GM18951 (cell line): ENCODE measurements around the gene ARHGEF17.

Experiments used
- POLR2A ChIP-seq: IDR thresholded peaks from 4 replicates; pipeline ENCODE4 v1.6.1; 2011; ENCODE audit warnings: mild to moderate bottlenecking; ENCODE audit not compliant: insufficient read length, insufficient read depth; ENCODE audit errors: extremely low read depth
- in situ Hi-C: fragments of 300-500 bp; cut with MboI; formaldehyde crosslinking; loops from one replicate; pipeline ENCODE4 v1.12.0; 2022; ENCODE audit warnings: low sequenced_read_pairs, mixed read lengths, inconsistent platforms; ENCODE audit not compliant: unreplicated experiment

Gene ARHGEF17

GRCh38 chr11:73342633-73343032 lies 34.6 kb downstream of the ARHGEF17 start:
- in situ Hi-C loops: no loop called here
- TF ChIP-seq POLR2A: no peak

DNA sequence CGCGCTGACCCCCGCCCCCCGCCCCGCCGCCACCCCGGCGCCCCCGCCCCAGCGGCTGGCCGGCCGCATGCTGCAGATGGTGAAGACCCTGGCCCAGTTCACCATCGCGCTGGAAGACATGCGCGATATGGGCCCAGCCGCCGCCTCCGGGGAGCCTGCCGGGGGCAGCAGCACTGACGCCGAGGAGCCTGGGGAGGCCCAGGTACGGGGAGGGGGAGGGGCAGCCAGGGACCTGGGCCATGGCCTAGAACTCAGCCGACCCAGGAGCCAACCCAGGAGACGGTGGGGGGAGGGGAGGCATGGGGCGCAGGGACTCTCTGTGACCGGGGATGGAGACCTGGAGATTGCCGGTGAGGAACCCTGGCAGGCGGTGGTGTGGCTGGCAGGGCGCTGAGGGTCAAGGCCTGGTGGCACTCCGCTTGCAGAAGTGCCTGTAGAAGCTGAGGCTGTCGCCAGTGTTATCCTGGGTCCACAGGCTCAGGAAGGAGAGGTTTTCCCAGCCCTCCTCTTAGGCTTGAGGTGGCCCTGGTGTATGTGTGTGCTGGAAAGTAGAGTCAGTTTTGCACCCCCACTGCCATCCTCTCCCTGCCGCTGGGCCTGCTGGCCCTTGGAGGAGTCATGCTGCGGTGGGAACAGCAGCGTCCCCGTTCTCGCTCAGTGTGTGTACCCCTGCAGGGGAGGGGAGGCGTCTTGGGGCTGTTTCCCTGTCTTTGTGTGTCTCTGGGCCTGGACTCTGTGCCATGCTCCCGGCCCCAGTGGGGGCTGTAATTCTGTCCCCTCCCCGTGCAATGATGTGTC lies 35.2 kb downstream of the ARHGEF17 start:
- no peak for TF ChIP-seq POLR2A
- in situ Hi-C loops: no loop called here

- TF ChIP-seq POLR2A: no peak
- in situ Hi-C loops: no loop called here
Measured at GRCh38 chr11:73344191-73344607, 36.1 kb downstream of the ARHGEF17 start.

DNA sequence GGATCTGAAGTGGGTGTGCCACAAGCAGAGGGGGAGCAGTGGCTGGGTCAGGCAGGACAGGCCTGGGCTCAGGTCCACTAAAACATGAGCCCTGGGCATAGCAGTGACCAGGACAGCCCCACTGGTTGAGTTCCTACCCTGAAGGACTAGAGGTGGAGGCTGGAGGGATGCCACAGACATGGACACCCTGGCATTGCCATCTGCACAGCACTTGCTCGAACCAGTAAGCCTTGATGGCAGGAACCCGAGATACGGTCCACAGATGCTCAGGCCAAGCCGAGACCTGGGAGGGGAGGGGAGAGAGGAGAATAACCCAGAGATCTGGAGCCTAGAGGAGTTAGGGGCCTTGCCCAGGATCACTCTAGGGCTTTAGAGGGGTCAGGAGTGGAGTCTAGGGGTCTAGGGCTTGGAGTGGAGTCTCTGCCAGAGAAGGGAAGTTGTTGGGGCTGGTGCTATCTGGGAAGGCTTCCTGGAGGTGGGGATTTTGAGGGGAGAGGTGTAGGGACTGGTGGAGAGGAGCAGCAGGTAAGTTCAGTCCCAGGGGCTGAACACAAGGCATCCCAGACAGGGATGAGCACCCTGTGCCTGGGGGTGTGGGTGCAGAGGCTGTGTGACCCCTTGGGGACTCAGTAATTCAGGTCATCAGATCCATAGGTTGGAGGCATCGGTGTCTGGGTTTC lies 37.5 kb downstream of the ARHGEF17 start:
- TF ChIP-seq POLR2A: no peak
- in situ Hi-C loops: no loop called here

DNA sequence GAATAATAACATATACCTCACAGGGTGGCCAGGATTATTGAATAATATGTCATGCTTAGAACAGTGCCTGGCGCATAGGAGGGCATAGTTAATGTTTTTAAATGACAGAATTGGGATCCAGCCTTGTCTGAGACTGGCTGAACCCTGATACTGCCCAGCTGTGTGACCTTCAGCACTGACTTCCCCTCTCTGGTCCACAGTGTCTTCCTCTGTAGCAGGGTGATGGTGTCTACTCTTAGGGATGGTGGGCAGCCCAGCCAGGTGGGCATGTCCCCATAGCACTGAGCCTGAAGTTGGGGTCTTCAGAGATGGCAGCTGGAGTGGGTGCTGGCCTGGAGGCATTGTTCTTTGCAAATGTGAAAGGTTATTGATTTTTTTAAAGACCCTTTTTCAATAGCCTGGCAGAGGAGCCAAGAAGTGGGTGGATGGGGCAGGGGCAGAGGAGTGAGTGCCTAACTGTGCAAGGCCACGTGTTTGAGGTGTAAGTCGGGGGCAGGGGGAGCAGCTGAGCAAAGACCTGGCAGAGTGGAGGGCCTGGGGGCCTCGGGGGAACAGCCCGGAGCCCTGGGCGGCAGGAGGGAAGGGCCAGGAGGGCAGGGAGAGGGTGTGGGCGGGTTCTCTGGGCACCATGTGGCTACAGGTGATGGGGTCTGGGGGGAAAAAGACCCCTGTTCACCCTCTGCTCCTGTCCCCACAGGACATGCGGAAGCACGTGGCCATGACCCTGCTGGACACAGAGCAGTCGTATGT lies 38.3 kb downstream of the ARHGEF17 start:
- no peak for TF ChIP-seq POLR2A
- in situ Hi-C loops: no loop called here

GRCh38 chr11:73347067-73347466 lies 39.0 kb downstream of the ARHGEF17 start:
- TF ChIP-seq POLR2A: no peak
- in situ Hi-C loops: no loop called here

GRCh38 chr11:73348838-73349237 lies 40.8 kb downstream of the ARHGEF17 start:
- in situ Hi-C loops: no loop called here

DNA sequence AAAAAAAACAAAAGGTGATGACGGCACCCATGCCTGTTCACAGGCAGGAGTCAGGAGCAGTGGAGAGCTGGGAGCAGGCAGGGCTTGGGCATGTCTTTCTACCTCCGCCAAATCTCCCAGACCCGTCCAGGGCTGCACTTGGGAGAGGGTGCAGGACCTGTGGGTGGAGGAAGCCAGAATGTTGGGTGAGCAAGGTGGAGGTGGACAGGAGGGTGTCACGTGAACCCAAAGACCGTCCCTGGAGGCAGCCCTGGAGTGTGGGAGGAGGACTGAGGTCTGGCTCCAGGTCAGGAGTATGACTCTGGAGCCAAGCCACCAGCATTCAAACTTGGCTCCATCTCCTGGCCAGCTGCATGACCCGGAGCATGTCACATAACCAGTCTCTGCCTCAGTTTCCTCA lies 41.6 kb downstream of the ARHGEF17 start:
- TF ChIP-seq POLR2A: no peak
- in situ Hi-C loops: loop anchor here (5.0 kb wide), 1 partner anchor 313 kb away; no protein-coding TSS in a partner anchor

More at GRCh38 chr11:73348838-73349237, 40.8 kb downstream of the ARHGEF17 start:
- no peak for TF ChIP-seq POLR2A

GRCh38 chr11:73350908-73351636 lies 43.0 kb downstream of the ARHGEF17 start:
- no peak for TF ChIP-seq POLR2A
- in situ Hi-C loops: loop anchor here (5.0 kb wide), 1 partner anchor 311 kb away; no protein-coding TSS in a partner anchor

- in situ Hi-C loops: loop anchor here (5.0 kb wide), 1 partner anchor 309 kb away; no protein-coding TSS in a partner anchor
- no peak for TF ChIP-seq POLR2A
Measured at GRCh38 chr11:73353422-73353821, 45.3 kb downstream of the ARHGEF17 start.

DNA sequence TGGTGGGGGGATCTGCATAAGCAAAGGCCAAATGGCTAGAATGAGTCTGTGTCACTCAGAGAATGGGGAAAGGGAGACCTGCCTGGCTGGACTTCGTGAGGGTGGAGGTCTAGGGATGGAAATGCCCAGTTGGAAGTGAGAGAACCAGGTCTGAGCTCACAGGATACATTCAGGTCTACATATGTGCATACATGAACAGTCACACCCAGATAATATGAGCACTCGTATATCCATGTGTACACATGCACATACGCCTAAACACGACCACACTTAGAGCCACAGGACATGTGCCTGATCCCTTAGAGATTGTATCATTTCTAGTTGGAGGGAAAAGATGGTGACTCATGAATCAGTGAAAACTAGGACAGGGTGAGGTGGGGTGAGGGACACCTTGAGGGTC lies 47.0 kb downstream of the ARHGEF17 start:
- in situ Hi-C loops: no loop called here
- no peak for TF ChIP-seq POLR2A

DNA sequence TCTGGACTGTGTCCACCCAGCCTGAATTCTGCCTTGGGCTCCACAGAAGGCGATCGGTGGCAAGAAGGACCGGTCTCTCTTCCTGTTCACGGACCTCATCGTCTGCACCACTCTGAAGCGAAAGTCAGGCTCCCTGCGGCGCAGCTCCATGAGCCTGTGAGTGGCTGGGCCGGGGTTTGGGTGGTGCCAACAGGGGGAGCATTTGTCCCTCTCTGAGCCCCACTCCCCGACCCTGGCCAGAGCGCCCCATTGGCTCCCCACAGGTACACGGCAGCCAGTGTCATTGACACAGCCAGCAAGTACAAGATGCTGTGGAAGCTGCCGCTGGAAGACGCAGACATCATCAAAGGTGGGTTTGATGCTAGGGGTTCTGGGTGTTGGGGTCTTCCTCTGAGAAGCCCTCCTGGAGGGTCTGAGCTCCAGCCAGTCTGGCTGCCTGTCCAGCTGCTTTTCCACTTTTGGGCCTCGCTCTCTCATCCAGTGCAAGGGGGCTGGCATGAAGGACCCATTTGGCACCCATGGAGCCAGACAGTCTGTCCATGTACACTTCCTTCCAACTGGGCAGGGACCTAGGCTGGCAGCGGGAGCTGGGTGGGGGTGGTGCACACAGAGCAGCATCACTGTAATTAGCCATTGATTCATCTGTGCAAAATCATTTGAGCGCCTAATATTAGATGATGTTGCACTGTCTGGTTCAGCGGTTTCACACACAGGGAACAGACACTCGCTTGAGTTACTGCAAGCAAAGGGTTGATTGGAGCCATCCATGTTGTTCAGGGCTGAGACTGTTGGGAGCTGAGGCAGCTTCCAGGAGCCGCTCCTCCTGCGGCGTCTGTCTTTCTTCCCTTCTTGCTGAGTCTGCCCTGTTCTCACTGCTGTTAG lies 49.1 kb downstream of the ARHGEF17 start:
- no peak for TF ChIP-seq POLR2A
- in situ Hi-C loops: no loop called here
